CD4-positive, alpha-beta T cell treated with Interleukin-15 for 4 hours (primary cell): ENCODE measurements around the gene MYCBP2.

ENCODE experiments used
- DNase-seq: peaks from one replicate; pipeline ENCODE4 v3.0.0-alpha.2; 2020; ENCODE audit warnings: low spot score

MYCBP2 gene

GRCh38 chr13:77093735-77094134 lies 233.2 kb downstream of the MYCBP2 start:
- no peak for DNase-seq

DNA sequence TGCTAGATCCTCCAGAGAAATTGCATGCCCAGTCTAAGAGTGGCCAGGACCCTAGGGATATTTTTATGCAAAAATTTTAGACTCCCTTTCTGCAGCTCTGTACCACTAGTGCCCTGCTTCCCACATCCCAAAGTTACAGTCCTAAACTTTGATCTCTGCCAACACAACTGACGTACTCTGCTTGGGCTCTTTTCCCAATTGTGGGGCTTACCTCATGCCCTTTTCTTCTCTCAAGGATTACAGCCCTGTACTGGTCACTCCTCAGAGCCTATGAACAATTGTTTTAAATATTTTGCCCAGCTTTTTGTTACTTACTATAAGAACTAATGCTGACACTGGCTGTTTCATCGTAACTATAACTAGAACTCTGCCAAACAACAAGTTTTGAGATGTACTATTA lies 242.1 kb downstream of the MYCBP2 start:
- no peak for DNase-seq

- DNase-seq: no peak
These were observed 246.9 kb downstream of the MYCBP2 start for GRCh38 chr13:77079902-77080413.

- DNase-seq: no peak
These were observed 259.4 kb downstream of the MYCBP2 start for GRCh38 chr13:77067519-77067918.

DNA sequence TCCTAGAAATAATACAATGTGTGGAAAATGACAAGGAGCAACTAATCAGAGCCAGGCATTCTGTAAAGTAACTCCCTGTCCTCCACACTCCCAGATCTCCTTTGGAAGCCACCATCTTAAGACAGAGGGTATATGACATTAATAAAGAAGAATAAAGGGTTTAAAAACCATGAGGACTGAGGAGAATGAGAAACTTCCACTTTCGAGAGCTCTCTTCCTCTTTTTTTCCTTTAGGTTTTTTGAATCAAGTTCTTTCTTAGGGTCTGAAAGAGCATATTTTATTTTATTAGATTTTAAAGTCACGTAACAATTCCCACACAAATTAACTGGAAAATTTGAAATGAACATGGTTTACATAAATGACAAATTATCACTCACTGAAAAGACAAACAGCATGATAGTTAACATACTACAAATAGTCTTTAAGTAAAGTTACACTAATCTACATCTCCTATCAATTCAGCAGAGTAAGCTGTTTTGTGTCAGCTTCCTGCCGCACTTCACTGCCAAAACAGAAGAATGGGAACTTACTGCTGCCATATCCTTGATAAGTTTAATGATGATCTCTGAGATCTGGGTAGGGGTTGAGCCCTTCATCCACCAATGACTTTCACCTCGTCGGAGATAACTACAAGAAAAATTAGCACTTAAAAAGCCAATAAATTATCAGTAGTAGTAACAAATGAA lies 261.3 kb downstream of the MYCBP2 start:
- no peak for DNase-seq

DNA sequence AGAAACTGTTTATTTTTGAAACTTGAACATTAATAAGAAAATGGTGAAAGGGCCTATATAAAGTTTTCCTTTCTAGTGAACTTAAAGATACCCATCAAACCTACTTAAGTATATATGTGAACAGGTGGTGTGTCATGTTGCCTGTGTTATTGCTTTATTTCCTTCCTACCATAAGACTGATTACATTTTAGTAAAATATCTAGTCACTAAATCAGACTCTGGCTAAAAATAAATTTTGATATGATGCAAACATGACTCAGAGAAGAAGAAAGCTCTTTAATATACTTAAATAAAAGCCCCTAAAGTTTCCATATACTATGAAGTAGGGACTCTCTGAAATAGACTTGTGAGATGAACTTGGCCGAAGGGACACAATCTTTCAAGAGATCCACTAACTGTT lies 264.8 kb downstream of the MYCBP2 start:
- no peak for DNase-seq

DNA sequence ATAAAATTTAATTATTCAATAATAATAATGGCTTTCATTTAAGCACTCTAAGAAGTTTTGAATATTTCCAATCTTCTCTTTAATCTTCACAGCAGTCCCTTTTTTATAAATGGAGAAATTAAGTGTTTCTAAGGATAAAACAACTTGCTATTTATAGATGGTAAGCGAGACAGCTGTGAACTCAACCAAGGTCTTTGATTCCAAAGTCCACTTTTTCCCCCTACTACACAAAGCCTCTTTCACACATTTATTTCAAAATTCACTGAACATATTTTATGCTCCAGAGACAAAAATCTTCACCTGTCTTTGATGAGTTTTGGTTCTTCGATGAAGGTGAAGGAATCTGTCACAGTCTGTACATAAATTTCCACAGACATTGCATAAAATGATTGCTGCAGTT lies 265.5 kb downstream of the MYCBP2 start:
- no peak for DNase-seq

DNA sequence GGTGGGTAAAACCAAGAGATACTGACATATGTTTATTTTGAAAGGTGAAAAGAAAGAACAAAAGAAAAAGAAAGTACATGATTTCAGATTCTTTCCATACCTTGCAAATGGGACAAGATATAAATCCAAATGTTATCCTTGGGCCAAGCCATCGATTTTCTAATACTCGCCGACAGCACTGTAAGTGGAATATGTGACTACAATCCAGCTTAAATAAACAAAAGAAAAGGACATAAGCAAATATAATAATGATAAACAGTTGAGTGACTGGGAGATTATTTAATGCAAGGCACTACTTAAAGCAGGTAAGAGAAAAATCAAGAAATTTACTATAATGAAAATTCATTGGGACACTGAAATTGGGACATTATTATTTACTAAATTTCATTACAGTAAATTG lies 270.0 kb downstream of the MYCBP2 start:
- no peak for DNase-seq

GRCh38 chr13:77056382-77056781 lies 270.5 kb downstream of the MYCBP2 start:
- no peak for DNase-seq

DNA sequence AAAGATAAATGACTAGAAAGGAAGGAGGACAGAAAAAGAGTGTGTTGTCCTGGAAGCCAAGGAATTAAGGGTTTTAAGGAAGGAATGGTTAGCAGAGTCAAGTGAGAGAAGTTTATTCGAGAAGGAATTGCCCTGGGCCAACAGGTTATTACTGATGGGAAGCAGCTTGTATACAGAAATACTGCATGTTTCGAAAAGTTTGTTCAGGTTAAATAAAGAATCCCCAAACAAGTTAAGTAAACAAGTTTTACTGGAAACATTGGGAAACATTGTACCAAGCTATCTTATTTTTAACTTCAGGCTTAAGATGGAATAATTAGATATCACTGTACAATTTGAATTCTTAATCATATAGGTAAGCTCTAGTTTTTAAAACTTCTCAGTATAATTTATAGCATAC lies 271.7 kb downstream of the MYCBP2 start:
- DNase-seq: no peak

DNA sequence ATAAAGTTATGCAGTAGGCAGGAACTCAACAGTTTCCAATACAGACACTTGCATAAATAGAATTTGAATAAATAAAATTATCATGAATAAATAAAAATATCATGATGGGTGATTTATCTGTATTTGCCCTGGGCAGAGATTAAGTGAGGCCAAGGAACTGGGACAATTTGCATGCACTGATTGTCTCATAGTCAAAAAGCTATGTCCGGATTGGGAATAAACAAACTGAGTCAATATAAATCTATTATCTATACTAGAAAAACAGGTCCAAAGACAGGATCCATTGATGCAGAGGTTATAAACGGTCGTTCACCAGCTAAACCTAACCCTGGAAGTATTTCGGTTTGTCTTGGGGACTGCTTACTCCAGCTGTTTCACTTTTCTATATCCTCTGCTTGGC lies 273.7 kb downstream of the MYCBP2 start:
- DNase-seq: no peak

DNA sequence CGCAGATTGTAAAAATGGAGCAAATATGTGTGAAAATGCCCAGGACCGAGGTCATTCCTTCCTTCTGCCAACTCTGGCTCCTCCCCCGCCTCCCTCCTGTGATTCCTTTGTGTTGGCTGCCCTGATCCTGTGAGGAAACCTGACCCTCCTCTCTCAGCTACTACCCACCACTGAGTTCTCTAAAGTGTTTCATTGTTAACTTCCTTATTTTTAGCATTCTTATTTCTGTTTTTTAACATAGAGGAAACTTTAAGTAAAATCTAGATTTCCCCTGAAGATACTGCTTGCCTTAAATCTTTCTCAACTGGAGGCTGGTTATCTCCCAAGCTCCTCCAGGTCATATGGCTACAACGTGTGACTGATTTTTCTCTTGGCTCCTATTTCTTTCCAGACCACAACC lies 278.2 kb downstream of the MYCBP2 start:
- DNase-seq: no peak

DNA sequence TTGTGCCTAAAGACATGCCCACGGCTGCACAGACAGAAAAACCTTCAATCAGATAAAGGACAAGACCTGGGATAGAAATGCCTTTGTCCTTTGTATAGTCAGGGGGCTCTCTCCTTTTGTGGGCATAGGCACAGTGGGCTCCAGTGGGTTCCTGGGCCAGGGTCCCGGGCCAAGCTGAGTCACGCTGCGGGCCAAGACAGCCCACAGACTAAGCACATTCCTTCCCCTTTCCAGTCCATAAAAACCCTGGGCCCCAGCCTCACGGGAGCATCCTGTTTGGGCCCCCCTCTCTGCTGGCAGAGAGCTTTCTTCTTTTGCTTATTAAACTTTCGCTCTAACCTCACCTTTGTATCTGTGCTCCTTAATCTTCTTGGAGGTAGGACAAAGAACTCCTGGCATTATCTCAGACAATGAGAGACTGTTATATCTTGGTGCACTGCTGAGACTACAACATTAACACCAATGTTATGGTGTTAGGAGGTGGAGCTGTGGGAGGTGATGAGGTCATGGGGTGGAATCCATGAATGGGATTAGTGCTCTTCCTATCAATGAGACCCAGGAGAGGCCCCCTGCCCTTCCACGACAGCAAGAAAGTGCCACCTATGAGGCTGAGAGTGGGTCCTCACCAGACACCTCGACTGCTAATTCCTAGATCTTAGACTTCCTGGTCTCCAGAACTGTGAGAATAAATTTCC lies 279.1 kb downstream of the MYCBP2 start:
- no peak for DNase-seq

GRCh38 chr13:77042566-77043177 lies 284.2 kb downstream of the MYCBP2 start:
- no peak for DNase-seq

- DNase-seq: no peak
These were observed 286.1 kb downstream of the MYCBP2 start for GRCh38 chr13:77040835-77041234.

DNA sequence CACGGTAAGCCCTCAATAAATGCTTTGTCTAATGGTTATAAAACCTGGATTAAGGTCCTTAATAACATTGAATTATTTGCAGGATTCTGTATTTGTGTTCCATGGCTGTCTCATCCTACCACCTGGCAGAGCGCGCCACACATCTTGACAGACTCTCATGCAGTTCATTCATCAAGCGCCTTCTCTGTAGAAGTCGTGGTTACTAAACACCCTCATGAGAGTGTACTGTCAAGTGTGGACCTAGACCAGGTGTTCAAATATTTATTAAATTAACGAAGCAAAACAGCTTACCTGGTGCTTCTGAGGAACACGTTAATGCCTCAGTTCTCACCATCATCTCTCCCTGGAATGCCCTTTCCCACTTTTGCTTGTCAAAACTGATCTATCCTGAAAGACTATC lies 286.8 kb downstream of the MYCBP2 start:
- no peak for DNase-seq

- no peak for DNase-seq
These were observed 287.9 kb downstream of the MYCBP2 start for GRCh38 chr13:77038907-77039480.

DNA sequence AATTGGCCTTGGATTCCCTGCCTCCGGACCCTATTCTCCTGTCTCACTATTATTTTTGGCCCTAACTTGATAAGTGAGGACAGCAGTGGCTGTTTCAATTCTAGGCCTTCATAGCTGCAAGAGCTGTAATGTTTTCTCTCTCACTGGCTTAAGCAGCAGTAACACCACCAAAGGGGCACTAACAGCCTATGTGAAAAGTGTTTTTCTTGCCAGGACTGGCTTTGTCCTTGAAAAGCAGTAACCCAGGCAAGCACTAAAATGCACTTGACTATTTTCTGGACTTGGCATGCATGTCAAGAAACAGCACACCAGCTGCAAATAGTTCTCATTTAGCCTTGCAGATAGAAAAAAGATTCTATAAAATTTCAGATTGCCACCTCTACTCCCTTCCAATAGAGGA lies 290.6 kb downstream of the MYCBP2 start:
- DNase-seq: no peak

GRCh38 chr13:77034881-77035280 lies 292.0 kb downstream of the MYCBP2 start:
- DNase-seq: no peak

- no peak for DNase-seq
These were observed 293.1 kb downstream of the MYCBP2 start for GRCh38 chr13:77033717-77034302.

DNA sequence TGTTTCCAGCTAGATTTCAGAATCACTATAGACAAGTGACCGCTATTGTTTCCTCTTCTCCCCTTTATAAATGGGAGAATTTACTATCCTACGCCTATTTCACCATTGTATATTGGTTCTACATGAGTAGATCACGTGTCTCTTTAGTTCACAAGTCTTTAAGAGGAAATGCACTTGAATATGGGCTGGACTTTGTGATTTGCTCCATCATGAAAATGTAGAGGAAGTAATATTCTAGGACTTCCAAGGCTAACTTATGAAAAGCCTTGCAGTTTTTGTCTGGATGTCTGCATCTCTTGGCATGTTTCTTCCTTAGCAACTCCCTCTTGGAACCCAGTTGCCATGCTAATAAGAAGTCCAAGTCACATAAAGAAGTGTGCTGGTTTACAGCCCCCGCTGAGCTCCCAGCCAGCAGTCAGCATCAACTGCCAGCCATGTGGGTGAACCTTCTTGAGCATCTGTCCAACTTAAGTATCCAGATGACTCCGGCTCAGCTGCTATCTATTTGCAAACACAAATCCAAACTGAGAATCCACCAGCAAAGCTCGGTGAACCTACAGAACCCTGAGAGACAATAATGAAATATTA lies 295.1 kb downstream of the MYCBP2 start:
- no peak for DNase-seq

DNA sequence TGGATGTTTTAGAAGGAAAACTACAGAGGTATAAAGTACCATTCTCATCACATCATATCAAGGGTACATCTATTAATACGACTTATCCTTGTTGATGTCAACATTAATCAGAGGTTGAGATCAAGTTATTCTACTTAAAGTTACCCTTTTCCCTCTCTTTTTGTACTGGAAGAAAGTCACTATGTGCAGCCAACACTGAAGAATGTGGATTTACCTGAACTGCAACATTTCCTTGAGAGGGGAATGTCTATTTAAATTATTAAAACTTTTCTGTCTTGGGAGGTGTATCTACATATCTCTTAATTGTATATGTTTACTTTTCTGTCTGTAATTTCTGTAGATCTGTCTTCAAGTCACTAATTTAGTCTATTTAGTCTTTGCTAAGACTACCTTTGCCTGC lies 297.5 kb downstream of the MYCBP2 start:
- DNase-seq: no peak
